ENCODE data around the gene GRM5.
"Not testable (repeated sequence)": the region's sequence is repeated elsewhere in the genome, so short reads cannot be mapped to it uniquely, and the experiment has no call there.

The GRM5 gene

GRCh38 chr11:88844941-88845340 is 220.8 kb downstream of the GRM5 start:
- not testable (repeated sequence) for DNase-seq (ENCODE audit: insufficient read length, low spot score); FAIRE-seq

- not testable (repeated sequence) for DNase-seq (ENCODE audit: insufficient read length, low spot score); FAIRE-seq
Observed at GRCh38 chr11:88843766-88844426, 221.9 kb downstream of the GRM5 start.

- FAIRE-seq; DNase-seq (ENCODE audit: insufficient read length, low spot score): not testable (repeated sequence)
Observed at GRCh38 chr11:88838139-88838538, 227.6 kb downstream of the GRM5 start.

- not testable (repeated sequence) for FAIRE-seq; DNase-seq (ENCODE audit: insufficient read length, low spot score)
Observed at GRCh38 chr11:88835709-88836108, 230.1 kb downstream of the GRM5 start.

- no peak for FAIRE-seq
- no peak for DNase-seq (ENCODE audit: insufficient read length, low spot score)
Observed at GRCh38 chr11:88831303-88831890, 234.4 kb downstream of the GRM5 start.

- FAIRE-seq = no peak
- DNase-seq (ENCODE audit: insufficient read length, low spot score) = no peak
Observed at GRCh38 chr11:88827018-88827676, 238.6 kb downstream of the GRM5 start.

GRCh38 chr11:88819616-88820015 is 246.2 kb downstream of the GRM5 start:
- no peak for FAIRE-seq
- no peak for DNase-seq (ENCODE audit: insufficient read length, low spot score)

GRCh38 chr11:88818978-88819377 is 246.8 kb downstream of the GRM5 start:
- no peak for FAIRE-seq
- DNase-seq (ENCODE audit: insufficient read length, low spot score) = no peak

- FAIRE-seq = peak; percentile 58
- no peak for DNase-seq (ENCODE audit: insufficient read length, low spot score)
Observed at GRCh38 chr11:88815505-88815904, 250.3 kb downstream of the GRM5 start.

GRCh38 chr11:88814076-88814475 is 251.7 kb downstream of the GRM5 start:
- FAIRE-seq (peak; percentile 18), DNase-seq (ENCODE audit: insufficient read length, low spot score) (no peak)

- no peak for FAIRE-seq
- DNase-seq (ENCODE audit: insufficient read length, low spot score) = no peak
Observed at GRCh38 chr11:88813233-88813915, 252.4 kb downstream of the GRM5 start.

GRCh38 chr11:88810420-88811097 is 255.2 kb downstream of the GRM5 start:
- FAIRE-seq = no peak
- no peak for DNase-seq (ENCODE audit: insufficient read length, low spot score)

GRCh38 chr11:88809126-88809525 is 256.7 kb downstream of the GRM5 start:
- FAIRE-seq = no peak

GRCh38 chr11:88807349-88807748 is 258.4 kb downstream of the GRM5 start:
- DNase-seq (ENCODE audit: insufficient read length, low spot score) (no peak), FAIRE-seq (no peak)

More at GRCh38 chr11:88809126-88809525, 256.7 kb downstream of the GRM5 start:
- DNase-seq (ENCODE audit: insufficient read length, low spot score) = no peak

- DNase-seq (ENCODE audit: insufficient read length, low spot score) (no peak), FAIRE-seq (peak; percentile 28)
Observed at GRCh38 chr11:88806410-88806809, 259.4 kb downstream of the GRM5 start.

- DNase-seq (ENCODE audit: insufficient read length, low spot score) (no peak), FAIRE-seq (no peak)
Observed at GRCh38 chr11:88801484-88802123, 264.2 kb downstream of the GRM5 start.

GRCh38 chr11:88799771-88800500 is 265.8 kb downstream of the GRM5 start:
- DNase-seq (ENCODE audit: insufficient read length, low spot score) = no peak

GRCh38 chr11:88790182-88790581 is 275.6 kb downstream of the GRM5 start:
- FAIRE-seq (no peak), DNase-seq (ENCODE audit: insufficient read length, low spot score) (no peak)

More at GRCh38 chr11:88799771-88800500, 265.8 kb downstream of the GRM5 start:
- no peak for FAIRE-seq

GRCh38 chr11:88779577-88779976 is 286.2 kb downstream of the GRM5 start:
- DNase-seq (ENCODE audit: insufficient read length, low spot score) (no peak), FAIRE-seq (no peak)

All from GM19239 (cell line).